ENCODE measurements around the gene FER.

DNA sequence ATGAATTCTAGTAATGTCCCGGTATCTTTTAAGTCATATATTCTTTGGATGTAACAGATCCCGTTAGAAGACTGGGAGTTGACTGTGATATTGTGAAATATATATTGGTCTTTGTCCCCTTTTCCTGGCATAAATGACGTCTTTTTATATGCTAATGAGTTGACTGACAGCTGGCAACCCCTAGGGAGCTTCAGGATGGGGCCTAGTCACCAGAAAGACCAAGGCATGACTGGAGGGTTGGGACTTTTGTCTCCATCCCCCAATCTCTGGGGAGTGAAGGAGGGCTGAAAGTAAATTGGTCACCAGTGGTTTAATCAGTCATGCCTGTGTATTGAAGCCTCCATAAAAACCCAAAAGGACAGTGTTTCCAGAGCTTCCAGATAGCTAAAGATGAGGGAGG lies 420.5 kb downstream of the FER start:
- TF ChIP-seq CTCF (IDR thresholded peaks at IDR 0.05; ENCODE audit: insufficient read depth, low read length), result no peak
- TF ChIP-seq GABPA (IDR thresholded peaks at IDR 0.05; ENCODE audit: low read depth), result no peak
- TF ChIP-seq POLR2AphosphoS5 (IDR thresholded peaks at IDR 0.05; ENCODE audit: low read depth), result no peak
- no peak for TF ChIP-seq REST (IDR thresholded peaks at IDR 0.05; ENCODE audit: insufficient replicate concordance, low read depth)

Data from HL-60 (cell line).